ENCODE data around the gene RPL31.

DNA sequence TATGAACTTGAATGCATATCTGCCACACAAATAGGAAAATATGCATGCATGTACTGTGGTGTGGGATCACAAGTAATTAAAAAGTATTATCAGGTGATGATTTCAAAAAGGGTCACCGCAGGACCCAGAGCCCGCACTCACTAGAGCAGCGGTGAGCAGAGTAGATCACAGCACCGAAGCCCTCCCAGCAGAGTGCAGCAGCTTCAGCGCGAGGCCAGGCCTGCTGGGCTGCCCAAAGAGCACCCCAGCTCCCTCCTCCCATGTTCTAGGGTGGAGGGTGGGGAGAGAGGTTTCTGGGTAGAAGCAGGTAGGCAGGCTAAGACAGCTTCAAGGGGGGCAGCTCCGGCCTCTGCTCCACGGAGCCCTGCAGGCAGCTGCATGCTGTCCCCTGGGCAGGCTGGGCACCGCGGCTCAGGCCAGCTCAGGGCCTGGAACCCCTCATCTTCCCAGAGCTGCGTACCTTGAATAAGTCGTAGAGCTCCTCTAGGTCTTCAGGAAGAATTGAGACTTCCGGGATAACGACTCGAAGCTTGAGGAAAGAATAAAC, 24.9 kb downstream of the RPL31 start:
- TF ChIP-seq, protein P1, sequence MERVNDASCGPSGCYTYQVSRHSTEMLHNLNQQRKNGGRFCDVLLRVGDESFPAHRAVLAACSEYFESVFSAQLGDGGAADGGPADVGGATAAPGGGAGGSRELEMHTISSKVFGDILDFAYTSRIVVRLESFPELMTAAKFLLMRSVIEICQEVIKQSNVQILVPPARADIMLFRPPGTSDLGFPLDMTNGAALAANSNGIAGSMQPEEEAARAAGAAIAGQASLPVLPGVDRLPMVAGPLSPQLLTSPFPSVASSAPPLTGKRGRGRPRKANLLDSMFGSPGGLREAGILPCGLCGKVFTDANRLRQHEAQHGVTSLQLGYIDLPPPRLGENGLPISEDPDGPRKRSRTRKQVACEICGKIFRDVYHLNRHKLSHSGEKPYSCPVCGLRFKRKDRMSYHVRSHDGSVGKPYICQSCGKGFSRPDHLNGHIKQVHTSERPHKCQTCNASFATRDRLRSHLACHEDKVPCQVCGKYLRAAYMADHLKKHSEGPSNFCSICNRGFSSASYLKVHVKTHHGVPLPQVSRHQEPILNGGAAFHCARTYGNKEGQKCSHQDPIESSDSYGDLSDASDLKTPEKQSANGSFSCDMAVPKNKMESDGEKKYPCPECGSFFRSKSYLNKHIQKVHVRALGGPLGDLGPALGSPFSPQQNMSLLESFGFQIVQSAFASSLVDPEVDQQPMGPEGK (CRISPR knock-in tag; IDR thresholded peaks at IDR 0.05; ENCODE audit: borderline replicate concordance), result no peak
- TF ChIP-seq ZFP30 (CRISPR knock-in tag; IDR thresholded peaks at IDR 0.05), result no peak
- no peak for TF ChIP-seq ZC3H10 (CRISPR knock-in tag; IDR thresholded peaks at IDR 0.05)
- no peak for TF ChIP-seq GLIS3 (CRISPR knock-in tag; IDR thresholded peaks at IDR 0.05)
- TF ChIP-seq ZFP3 (CRISPR knock-in tag; IDR thresholded peaks at IDR 0.05), result no peak
- no peak for TF ChIP-seq SNAI2 (CRISPR knock-in tag; IDR thresholded peaks at IDR 0.05)
- TF ChIP-seq OSR1 (CRISPR knock-in tag; IDR thresholded peaks at IDR 0.05), result no peak
- TF ChIP-seq ZNF565 (CRISPR knock-in tag; conservative IDR thresholded peaks at IDR 0.05; ENCODE audit: low read depth), result no peak
- no peak for TF ChIP-seq RARB (CRISPR knock-in tag; IDR thresholded peaks at IDR 0.05)
- TF ChIP-seq ARNTL (CRISPR knock-in tag; IDR thresholded peaks at IDR 0.05; ENCODE audit: borderline replicate concordance, low read depth), result no peak
- no peak for TF ChIP-seq PPARA (CRISPR knock-in tag; IDR thresholded peaks at IDR 0.05; ENCODE audit: borderline replicate concordance)
- TF ChIP-seq ISL1 (CRISPR knock-in tag; IDR thresholded peaks at IDR 0.05), result no peak
- TF ChIP-seq, protein P2, sequence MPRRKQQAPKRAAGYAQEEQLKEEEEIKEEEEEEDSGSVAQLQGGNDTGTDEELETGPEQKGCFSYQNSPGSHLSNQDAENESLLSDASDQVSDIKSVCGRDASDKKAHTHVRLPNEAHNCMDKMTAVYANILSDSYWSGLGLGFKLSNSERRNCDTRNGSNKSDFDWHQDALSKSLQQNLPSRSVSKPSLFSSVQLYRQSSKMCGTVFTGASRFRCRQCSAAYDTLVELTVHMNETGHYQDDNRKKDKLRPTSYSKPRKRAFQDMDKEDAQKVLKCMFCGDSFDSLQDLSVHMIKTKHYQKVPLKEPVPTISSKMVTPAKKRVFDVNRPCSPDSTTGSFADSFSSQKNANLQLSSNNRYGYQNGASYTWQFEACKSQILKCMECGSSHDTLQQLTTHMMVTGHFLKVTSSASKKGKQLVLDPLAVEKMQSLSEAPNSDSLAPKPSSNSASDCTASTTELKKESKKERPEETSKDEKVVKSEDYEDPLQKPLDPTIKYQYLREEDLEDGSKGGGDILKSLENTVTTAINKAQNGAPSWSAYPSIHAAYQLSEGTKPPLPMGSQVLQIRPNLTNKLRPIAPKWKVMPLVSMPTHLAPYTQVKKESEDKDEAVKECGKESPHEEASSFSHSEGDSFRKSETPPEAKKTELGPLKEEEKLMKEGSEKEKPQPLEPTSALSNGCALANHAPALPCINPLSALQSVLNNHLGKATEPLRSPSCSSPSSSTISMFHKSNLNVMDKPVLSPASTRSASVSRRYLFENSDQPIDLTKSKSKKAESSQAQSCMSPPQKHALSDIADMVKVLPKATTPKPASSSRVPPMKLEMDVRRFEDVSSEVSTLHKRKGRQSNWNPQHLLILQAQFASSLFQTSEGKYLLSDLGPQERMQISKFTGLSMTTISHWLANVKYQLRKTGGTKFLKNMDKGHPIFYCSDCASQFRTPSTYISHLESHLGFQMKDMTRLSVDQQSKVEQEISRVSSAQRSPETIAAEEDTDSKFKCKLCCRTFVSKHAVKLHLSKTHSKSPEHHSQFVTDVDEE (CRISPR knock-in tag; IDR thresholded peaks at IDR 0.05), result no peak
- TF ChIP-seq, protein P3, sequence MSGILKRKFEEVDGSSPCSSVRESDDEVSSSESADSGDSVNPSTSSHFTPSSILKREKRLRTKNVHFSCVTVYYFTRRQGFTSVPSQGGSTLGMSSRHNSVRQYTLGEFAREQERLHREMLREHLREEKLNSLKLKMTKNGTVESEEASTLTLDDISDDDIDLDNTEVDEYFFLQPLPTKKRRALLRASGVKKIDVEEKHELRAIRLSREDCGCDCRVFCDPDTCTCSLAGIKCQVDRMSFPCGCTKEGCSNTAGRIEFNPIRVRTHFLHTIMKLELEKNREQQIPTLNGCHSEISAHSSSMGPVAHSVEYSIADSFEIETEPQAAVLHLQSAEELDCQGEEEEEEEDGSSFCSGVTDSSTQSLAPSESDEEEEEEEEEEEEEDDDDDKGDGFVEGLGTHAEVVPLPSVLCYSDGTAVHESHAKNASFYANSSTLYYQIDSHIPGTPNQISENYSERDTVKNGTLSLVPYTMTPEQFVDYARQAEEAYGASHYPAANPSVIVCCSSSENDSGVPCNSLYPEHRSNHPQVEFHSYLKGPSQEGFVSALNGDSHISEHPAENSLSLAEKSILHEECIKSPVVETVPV (CRISPR knock-in tag; IDR thresholded peaks at IDR 0.05), result no peak

All from SK-N-SH treated with all-trans-retinoic acid at 6 μM for 48 hours (cell line).